ENCODE results near the gene AADACL3. TPM values are rescaled to one million over a fixed set of nuclear protein-coding genes. Genes with fewer than 3 reads are reported as not detected.

AADACL3 gene
- total RNA-seq, 2 experiments from 2014 or later = not detected

DNA sequence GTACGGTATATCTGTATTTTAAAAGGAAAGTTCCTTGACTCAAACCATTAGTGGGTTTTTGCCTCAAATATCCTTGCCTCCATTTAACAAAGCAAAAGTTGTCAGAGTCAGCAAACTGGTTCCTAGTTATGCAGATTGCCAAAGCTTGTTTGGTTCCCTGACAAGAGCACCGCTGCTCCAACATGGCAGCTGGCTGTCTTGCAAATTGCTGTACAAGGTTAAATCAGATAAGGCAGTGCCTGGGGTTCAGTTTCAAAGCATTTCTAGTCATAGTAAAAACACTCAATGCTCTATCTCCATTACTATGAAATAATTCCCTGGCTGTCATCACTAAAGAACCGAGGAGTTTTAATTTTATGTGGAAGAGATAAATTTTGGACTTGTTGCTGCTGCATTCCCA is 18.7 kb downstream of the AADACL3 start:
- H3K4me3 Mint-ChIP-seq = no peak overlapping the region
- no peaks in the 10 kb centered on the region for H3K4me1 Mint-ChIP-seq (ENCODE audit: low read depth)
- intact Hi-C loops (cut with micrococcal nuclease) = no loop called here
- no peak for DNase-seq
- TF ChIP-seq, protein P1, sequence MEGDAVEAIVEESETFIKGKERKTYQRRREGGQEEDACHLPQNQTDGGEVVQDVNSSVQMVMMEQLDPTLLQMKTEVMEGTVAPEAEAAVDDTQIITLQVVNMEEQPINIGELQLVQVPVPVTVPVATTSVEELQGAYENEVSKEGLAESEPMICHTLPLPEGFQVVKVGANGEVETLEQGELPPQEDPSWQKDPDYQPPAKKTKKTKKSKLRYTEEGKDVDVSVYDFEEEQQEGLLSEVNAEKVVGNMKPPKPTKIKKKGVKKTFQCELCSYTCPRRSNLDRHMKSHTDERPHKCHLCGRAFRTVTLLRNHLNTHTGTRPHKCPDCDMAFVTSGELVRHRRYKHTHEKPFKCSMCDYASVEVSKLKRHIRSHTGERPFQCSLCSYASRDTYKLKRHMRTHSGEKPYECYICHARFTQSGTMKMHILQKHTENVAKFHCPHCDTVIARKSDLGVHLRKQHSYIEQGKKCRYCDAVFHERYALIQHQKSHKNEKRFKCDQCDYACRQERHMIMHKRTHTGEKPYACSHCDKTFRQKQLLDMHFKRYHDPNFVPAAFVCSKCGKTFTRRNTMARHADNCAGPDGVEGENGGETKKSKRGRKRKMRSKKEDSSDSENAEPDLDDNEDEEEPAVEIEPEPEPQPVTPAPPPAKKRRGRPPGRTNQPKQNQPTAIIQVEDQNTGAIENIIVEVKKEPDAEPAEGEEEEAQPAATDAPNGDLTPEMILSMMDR (IDR thresholded peaks at IDR 0.05) = no peak
- ChIA-PET CTCF (no interaction called here), POLR2A (no interaction called here)
- H3K27ac Mint-ChIP-seq = no peak overlapping the region
- peaks cover 53% of the 10 kb centered on the region for H3K27me3 Mint-ChIP-seq
- no peak for ATAC-seq
- no peaks in the 10 kb centered on the region for H3K36me3 Mint-ChIP-seq (ENCODE audit: low read depth)
- peaks cover 20% of the 10 kb centered on the region for H3K9me3 Mint-ChIP-seq

DNA sequence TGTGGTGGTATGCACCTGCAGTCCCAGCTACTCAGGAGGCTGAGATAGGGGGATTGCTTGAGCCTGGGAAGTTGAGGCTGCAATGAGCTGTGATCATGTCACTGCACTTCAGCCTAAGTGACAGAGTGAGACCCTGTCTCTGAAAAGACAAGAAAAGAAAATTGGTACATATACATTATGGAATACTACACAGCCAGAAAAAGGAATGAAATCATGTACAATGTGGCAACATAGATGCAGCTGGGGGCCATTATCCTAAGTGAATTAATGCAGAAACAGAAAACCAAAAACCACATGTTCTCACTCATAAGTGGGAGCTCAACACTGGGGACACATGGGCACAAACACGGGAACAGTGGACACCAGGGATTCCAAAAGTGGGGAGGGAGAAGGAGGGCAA is 23.0 kb downstream of the AADACL3 start:
- intact Hi-C loops (cut with micrococcal nuclease) = no loop called here
- Mint-ChIP-seq H3K4me3 (no peak overlapping the region), H3K36me3 (ENCODE audit: low read depth) (no peaks in the 10 kb centered on the region), H3K27ac (no peak overlapping the region), H3K4me1 (ENCODE audit: low read depth) (no peaks in the 10 kb centered on the region), H3K27me3 (peaks cover 39% of the 10 kb centered on the region), H3K9me3 (peaks cover 11% of the 10 kb centered on the region)
- ATAC-seq (no peak), DNase-seq (no peak)
- TF ChIP-seq, protein P1 (IDR thresholded peaks at IDR 0.05) = no peak
- ChIA-PET CTCF (no interaction called here), POLR2A (no interaction called here)

DNA sequence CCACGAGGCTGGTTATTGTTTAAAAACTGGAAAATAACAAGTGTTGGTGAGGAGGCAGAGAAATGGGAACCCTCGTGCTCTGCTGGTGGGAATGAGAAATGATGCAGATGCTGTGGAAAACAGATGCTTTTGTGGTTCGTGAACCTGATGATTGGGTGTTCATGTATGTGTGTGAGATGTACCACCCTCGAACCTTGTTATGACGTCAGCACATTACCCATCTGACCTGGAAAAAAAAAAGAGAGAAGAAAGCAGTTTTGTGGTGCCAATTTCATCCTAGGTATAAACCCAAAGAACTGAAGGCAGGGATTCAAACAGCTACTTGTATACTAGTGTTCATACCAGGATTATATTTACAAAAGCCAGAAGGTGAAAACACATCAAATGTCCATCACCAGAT is 23.7 kb downstream of the AADACL3 start:
- intact Hi-C loops (cut with micrococcal nuclease) = no loop called here
- CTCF ChIA-PET = no interaction called here
- H3K4me3 Mint-ChIP-seq = no peak overlapping the region

DNA sequence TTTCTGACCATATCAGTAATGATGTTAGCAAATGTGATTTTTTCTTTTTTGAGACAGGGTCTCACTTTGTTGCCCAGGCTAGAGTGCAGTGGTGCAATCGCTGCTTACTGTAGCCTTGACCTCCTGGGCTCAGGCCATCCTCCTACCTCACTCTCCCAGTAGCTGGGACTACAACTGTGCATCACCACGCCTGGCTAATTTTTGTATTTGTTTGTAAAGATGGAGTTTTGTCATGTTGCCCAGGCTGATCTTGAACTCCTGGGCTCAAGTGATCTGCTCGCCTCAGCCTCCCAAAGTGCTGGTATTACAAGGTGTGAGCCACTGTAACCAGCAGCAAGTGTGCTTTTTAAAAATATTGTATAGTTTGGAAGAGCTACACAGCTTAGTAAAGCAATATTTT is 26.0 kb downstream of the AADACL3 start:
- TF ChIP-seq, protein P1 (IDR thresholded peaks at IDR 0.05) = no peak
- Mint-ChIP-seq H3K36me3 (ENCODE audit: low read depth) (no peaks in the 10 kb centered on the region), H3K4me1 (ENCODE audit: low read depth) (peaks cover 2% of the 10 kb centered on the region), H3K27me3 (peaks cover 38% of the 10 kb centered on the region), H3K9me3 (peaks cover 3% of the 10 kb centered on the region), H3K4me3 (no peak overlapping the region), H3K27ac (no peak overlapping the region)
- POLR2A ChIA-PET = no interaction called here
- intact Hi-C loops (cut with micrococcal nuclease) = no loop called here
- ATAC-seq (no peak), DNase-seq (no peak)
- CTCF ChIA-PET = no interaction called here

More for the DNA sequence above, 23.7 kb downstream of the AADACL3 start:
- H3K36me3 Mint-ChIP-seq (ENCODE audit: low read depth) = no peaks in the 10 kb centered on the region
- DNase-seq = no peak
- peaks cover 11% of the 10 kb centered on the region for H3K9me3 Mint-ChIP-seq
- TF ChIP-seq, protein P1 (IDR thresholded peaks at IDR 0.05) = no peak
- POLR2A ChIA-PET = no interaction called here
- H3K27ac Mint-ChIP-seq = no peak overlapping the region
- H3K27me3 Mint-ChIP-seq = peaks cover 35% of the 10 kb centered on the region
- no peak for ATAC-seq
- no peaks in the 10 kb centered on the region for H3K4me1 Mint-ChIP-seq (ENCODE audit: low read depth)

DNA sequence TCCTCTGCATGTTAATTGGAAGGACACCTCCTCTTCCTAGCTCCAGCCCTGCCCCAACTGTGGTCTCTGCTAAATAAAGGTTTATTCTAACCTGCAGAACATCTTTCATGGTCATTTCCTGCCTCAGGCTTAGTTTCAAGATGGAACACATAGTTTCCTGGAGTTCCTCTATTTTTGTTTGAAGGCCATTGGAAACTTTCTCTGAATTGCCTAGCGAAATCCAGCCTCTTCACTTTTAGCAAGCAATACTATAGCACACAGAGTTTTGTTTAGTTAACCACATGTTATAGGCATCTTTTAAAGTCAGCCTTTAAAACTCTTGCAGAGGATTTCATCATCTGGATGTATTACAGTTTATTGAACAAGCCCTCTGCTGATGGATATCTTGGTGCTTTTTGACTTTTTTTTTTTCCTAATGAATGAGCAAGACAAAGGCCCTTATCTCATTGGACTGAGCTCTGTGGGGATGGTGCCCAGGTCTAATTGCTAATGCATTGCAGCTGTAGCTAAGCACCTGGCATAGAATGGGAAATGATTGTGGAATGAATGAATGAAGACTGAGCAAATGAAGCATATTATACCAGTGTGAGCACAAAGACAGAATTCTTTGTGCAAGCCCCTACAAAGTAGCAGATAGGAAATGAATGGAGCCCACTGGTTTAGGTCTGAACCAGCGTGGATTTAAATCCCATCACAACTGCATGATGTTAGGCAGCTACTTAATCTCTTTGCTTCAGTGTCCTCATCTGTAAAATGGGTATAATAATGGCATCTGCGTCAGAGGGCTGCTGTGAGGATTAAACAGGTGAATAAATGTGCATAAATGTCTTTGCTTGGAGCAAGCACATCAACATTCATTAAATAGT is 29.4 kb downstream of the AADACL3 start:
- ChIA-PET POLR2A (interaction anchor here (0.6 kb wide), 1 partner anchor 445 kb away, joined by 3 read pairs; no protein-coding TSS in a partner anchor), CTCF (no interaction called here)
- intact Hi-C loops (cut with micrococcal nuclease) = no loop called here
- Mint-ChIP-seq H3K27ac (no peak overlapping the region), H3K36me3 (ENCODE audit: low read depth) (peaks cover 4% of the 10 kb centered on the region), H3K4me1 (ENCODE audit: low read depth) (peaks cover 2% of the 10 kb centered on the region), H3K27me3 (peaks cover 39% of the 10 kb centered on the region), H3K9me3 (peaks cover 19% of the 10 kb centered on the region), H3K4me3 (no peak overlapping the region)
- TF ChIP-seq, protein P1 (IDR thresholded peaks at IDR 0.05) = no peak
- ATAC-seq (no peak), DNase-seq (no peak)
